DND-41 (cell line): ENCODE measurements around the gene ARHGAP18.

ENCODE experiments used
- ATAC-seq: fragments of 200-7000 bp; cut with Tn5 transposase; 3 replicates; pipeline ENCODE4 v1.9.1; 2021; ENCODE audit warnings: low read depth; ENCODE audit not compliant: insufficient read depth
- DNase-seq: peaks from one replicate; pipeline ENCODE4 v3.0.0-alpha.2; 2020
- H2AFZ ChIP-seq: 2 replicates; pipeline ENCODE4 v1.6.0; 2012; ENCODE audit warnings: low read depth, low read length
- H3K27ac ChIP-seq: 2 replicates; pipeline ENCODE4 v1.5.1; 2012; ENCODE audit warnings: low read length, inconsistent platforms
- H3K27me3 ChIP-seq: fragments of 200-600 bp; sonication (generic); 2 replicates; pipeline ENCODE4 v1.6.0; 2012; ENCODE audit warnings: low read length, mild to moderate bottlenecking, inconsistent platforms; ENCODE audit not compliant: insufficient read depth, poor library complexity
- H3K36me3 ChIP-seq: 2 replicates; pipeline ENCODE4 v1.5.1; 2012; ENCODE audit warnings: low read length, inconsistent platforms; ENCODE audit not compliant: insufficient read depth
- H3K4me1 ChIP-seq: 2 replicates; pipeline ENCODE4 v1.5.1; 2012; ENCODE audit warnings: mild to moderate bottlenecking, low read length; ENCODE audit not compliant: insufficient read depth
- H3K4me2 ChIP-seq: 2 replicates; pipeline ENCODE4 v1.6.0; 2012; ENCODE audit warnings: mild to moderate bottlenecking, moderate library complexity, low read length, inconsistent platforms; ENCODE audit not compliant: insufficient read depth
- H3K4me3 ChIP-seq, 2 experiments: fragments of 200-600 bp in 1 of 2; shearing (Covaris generic) in 1 of 2; 2 replicates each; pipeline ENCODE4 v1.5.1; 2012 to 2016; ENCODE audit warnings: inconsistent platforms in 2 of 2, low read length in 2 of 2, mild to moderate bottlenecking in 2 of 2, low read depth in 1 of 2, moderate library complexity in 1 of 2
- H3K79me2 ChIP-seq: 2 replicates; pipeline ENCODE4 v1.6.0; 2012; ENCODE audit warnings: low read length, inconsistent platforms; ENCODE audit not compliant: insufficient read depth
- H3K9ac ChIP-seq: 2 replicates; pipeline ENCODE4 v1.6.0; 2012; ENCODE audit warnings: low read depth, mild to moderate bottlenecking, inconsistent platforms, low read length, moderate library complexity
- H3K9me3 ChIP-seq: 2 replicates; pipeline ENCODE4 v1.5.1; 2012; ENCODE audit warnings: low read length, moderate library complexity, mild to moderate bottlenecking, inconsistent platforms; ENCODE audit not compliant: insufficient read depth, severe bottlenecking
- H4K20me1 ChIP-seq: 2 replicates; pipeline ENCODE4 v1.6.0; 2012; ENCODE audit warnings: low read length; ENCODE audit not compliant: insufficient read depth
- CTCF ChIP-seq: IDR thresholded peaks from 2 replicates; pipeline ENCODE4 v1.5.1; 2012; ENCODE audit warnings: borderline replicate concordance, low read length, moderate library complexity, mild to moderate bottlenecking; ENCODE audit not compliant: poor library complexity, severe bottlenecking; ENCODE audit errors: extremely low read depth
- EZH2 ChIP-seq: IDR thresholded peaks from 3 replicates; pipeline ENCODE4 v1.6.1; 2012; ENCODE audit warnings: borderline replicate concordance, low read depth, mild to moderate bottlenecking, moderate library complexity, low read length, inconsistent platforms; ENCODE audit not compliant: severe bottlenecking

ARHGAP18 gene

GRCh38 chr6:129601323-129601722, 108.7 kb downstream of the ARHGAP18 start:
- H3K79me2 ChIP-seq = no peaks in the 10 kb centered on the region
- H3K9ac ChIP-seq = no peak overlapping the region
- H3K27me3 ChIP-seq = no peaks in the 10 kb centered on the region
- no peak overlapping the region for H3K4me3 ChIP-seq
- H3K36me3 ChIP-seq = no peaks in the 10 kb centered on the region
- TF ChIP-seq CTCF (no peak), EZH2 (no peak)
- H2AFZ ChIP-seq = no peak overlapping the region
- no peak overlapping the region for H3K4me2 ChIP-seq
- no peak overlapping the region for H3K27ac ChIP-seq
- DNase-seq = no peak
- H4K20me1 ChIP-seq = no peaks in the 10 kb centered on the region
- ATAC-seq = no peak
- peaks cover 8% of the 10 kb centered on the region for H3K4me1 ChIP-seq
- no peaks in the 10 kb centered on the region for H3K9me3 ChIP-seq

GRCh38 chr6:129599467-129599866, 110.5 kb downstream of the ARHGAP18 start:
- H3K27ac ChIP-seq = no peak overlapping the region
- no peaks in the 10 kb centered on the region for H3K27me3 ChIP-seq
- TF ChIP-seq EZH2 (no peak), CTCF (no peak)
- ATAC-seq (no peak), DNase-seq (no peak)
- H3K9ac ChIP-seq = no peak overlapping the region
- peaks cover 8% of the 10 kb centered on the region for H3K4me1 ChIP-seq
- H3K9me3 ChIP-seq = no peaks in the 10 kb centered on the region
- H3K4me2 ChIP-seq = no peak overlapping the region
- H2AFZ ChIP-seq = no peak overlapping the region
- H3K36me3 ChIP-seq = no peaks in the 10 kb centered on the region
- no peak overlapping the region for H3K4me3 ChIP-seq
- no peaks in the 10 kb centered on the region for H4K20me1 ChIP-seq
- no peaks in the 10 kb centered on the region for H3K79me2 ChIP-seq

- Histone ChIP-seq H3K4me2 (no peak overlapping the region), H3K27me3 (no peaks in the 10 kb centered on the region), H3K36me3 (no peaks in the 10 kb centered on the region), H3K9me3 (no peaks in the 10 kb centered on the region), H3K4me1 (peaks cover 8% of the 10 kb centered on the region), H3K4me3 (no peak overlapping the region), H3K27ac (no peak overlapping the region), H3K9ac (no peak overlapping the region), H2AFZ (no peak overlapping the region), H4K20me1 (no peaks in the 10 kb centered on the region), H3K79me2 (no peaks in the 10 kb centered on the region)
- peak; percentile 96 for TF ChIP-seq CTCF
- no peak for TF ChIP-seq EZH2
- ATAC-seq (peak; percentile 90), DNase-seq (peak; percentile 32)
These were observed 111.5 kb downstream of the ARHGAP18 start for GRCh38 chr6:129598244-129599187.
